Body of pancreas (tissue), 4 donors: Measurements from ENCODE around the gene FGF12.

Source experiments
- POLR2A ChIP-seq, 3 donors: fragments of 450-650 bp; IDR thresholded peaks; one replicate each; pipeline ENCODE4 v1.6.1; 2016; ENCODE audit warnings: antibody characterized with exemption in 3 of 3, mild to moderate bottlenecking in 2 of 3
- TF ChIP-seq, protein P1 (sequence below), 7 experiments: fragments of 450-650 bp in 4 of 7; fragments of 200-600 bp in 3 of 7; sonication (generic) in 3 of 7; IDR thresholded peaks; one replicate each; pipeline ENCODE4 v1.5.1; 2016 to 2019; ENCODE audit warnings: antibody characterized with exemption in 7 of 7

DNA sequence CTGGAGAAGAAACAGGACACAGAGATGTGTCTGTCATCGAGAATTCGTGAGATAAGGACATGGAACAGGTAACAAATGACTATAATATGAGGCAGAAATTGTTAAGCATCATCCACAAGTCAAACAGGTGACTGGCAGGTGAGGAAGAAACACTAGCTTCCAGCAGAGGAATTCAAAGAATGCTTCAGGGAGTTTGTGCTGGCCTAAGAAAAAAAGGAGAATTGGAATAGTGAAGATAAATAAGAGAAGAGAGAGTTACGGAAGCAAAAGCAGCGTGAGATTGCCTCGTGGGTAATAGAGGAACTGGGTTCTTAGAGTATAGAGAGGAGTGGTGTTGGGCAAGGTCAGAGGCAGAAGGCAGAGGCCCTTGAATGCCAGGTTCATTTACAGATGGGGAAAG is 22.9 kb upstream of the FGF12 start:
- TF ChIP-seq, protein P1, sequence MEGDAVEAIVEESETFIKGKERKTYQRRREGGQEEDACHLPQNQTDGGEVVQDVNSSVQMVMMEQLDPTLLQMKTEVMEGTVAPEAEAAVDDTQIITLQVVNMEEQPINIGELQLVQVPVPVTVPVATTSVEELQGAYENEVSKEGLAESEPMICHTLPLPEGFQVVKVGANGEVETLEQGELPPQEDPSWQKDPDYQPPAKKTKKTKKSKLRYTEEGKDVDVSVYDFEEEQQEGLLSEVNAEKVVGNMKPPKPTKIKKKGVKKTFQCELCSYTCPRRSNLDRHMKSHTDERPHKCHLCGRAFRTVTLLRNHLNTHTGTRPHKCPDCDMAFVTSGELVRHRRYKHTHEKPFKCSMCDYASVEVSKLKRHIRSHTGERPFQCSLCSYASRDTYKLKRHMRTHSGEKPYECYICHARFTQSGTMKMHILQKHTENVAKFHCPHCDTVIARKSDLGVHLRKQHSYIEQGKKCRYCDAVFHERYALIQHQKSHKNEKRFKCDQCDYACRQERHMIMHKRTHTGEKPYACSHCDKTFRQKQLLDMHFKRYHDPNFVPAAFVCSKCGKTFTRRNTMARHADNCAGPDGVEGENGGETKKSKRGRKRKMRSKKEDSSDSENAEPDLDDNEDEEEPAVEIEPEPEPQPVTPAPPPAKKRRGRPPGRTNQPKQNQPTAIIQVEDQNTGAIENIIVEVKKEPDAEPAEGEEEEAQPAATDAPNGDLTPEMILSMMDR (IDR thresholded peaks at IDR 0.05), result no peak
- TF ChIP-seq POLR2A (IDR thresholded peaks at IDR 0.05), result no peak
